Measurements from ENCODE around the gene POLR3H.

The POLR3H gene

GRCh38 chr22:41481131-41481830 lies 63.0 kb downstream of the POLR3H start:
- no peak for DNase-seq

DNA sequence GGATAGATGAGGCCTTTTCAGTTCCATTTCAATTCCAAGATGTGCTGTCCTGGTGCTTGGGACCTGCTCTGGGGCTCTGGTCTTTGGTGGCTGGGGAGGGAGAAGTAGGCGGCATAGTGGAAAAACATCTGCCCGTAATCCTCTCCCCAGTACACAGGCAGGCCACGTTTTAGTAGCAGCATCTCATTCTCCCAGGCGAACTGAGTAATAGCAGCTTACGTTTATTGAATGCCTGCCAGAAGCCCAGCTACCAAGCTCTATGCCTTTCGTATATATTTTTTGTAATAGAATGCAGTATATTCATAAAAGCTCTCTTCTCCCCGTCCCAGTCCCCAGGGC lies 63.9 kb downstream of the POLR3H start:
- DNase-seq: no peak

DNA sequence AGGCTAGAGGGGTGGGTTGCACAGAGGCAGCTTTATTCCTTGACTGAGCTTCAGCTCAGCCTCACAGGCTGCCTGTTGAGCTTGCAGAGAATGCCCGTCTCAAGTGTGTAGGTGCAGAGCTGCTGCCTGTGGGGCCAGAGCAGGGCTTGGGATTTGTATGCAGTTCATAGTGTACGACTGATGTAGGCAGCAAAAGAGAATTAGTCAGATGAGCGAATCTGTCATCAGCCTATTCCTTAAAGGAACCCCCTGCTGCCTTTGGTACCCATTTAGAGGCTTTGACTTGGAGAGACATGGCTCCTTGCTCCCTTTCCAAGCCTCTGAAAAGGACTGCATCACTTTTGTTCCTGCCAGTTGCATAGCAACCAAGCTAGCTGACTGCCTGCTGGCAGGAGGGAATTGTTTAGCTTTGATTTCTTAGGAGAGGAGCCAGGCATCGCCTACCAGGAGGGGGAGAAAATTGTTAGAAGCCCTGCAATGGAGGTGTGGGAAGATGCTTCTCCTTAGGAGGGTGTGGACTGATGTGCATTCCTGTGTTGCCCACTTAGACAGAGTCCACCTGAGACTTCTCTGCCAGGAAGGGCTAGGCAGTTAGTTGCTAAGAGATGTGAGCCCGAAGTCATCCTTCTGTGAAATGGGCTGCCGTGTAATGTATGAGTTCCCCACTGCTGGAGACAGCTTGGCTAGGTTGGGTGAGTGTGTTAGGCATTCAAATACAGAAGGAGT lies 64.4 kb downstream of the POLR3H start:
- no peak for DNase-seq

DNA sequence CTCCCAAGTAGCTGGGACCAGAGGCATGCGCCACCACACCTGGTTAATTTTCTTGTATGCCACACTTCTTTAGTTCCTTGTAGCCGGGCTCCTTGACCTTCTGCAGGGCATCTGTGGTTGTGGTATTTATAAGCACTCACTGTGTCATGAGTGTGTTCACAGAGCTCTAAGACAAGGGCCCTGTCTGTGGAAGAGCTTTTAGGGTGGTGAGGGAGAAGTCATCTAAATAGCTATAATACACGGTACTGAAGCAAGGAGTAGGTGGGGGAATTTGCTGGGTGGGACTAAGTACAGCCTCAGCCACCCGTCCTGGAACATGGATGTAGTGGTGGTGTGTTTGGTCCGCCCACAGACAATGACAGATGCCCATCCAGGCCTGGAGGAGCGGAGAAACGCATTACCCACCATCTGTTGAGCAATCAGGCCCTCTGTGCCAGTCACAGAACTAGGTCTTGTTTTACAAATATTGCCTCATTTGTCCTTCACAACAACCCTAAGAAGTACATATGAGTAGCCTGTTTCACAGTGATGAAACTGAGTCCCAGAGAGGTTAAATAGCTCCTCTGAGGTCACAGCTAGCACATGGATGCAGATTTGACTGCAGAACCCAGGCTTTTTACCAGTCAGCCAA lies 65.3 kb downstream of the POLR3H start:
- DNase-seq: no peak

GRCh38 chr22:41478473-41478872 lies 65.8 kb downstream of the POLR3H start:
- no peak for DNase-seq

All from activated CD8-positive, alpha-beta memory T cell treated with anti-CD3 and anti-CD28 coated beads for 24 hours (primary cell).